HCT116 (cell line): ENCODE data around the gene JADE1.

Source experiments
- CTCF ChIP-seq, 3 experiments: fragments of 200-600 bp in 1 of 3; sonication (generic) in 1 of 3; IDR thresholded peaks in 2 of 3; conservative IDR thresholded peaks in 1 of 3; 2 replicates each; pipeline ENCODE4 v1.5.1; 2012 to 2017; ENCODE audit warnings: low read depth in 2 of 3, low read length in 2 of 3, antibody characterized with exemption in 1 of 3, borderline replicate concordance in 1 of 3, control low read depth in 1 of 3, mild to moderate bottlenecking in 1 of 3, mixed read lengths in 1 of 3, mixed run types in 1 of 3, moderate library complexity in 1 of 3; ENCODE audit not compliant: insufficient read depth in 1 of 3
- EZH2 ChIP-seq: fragments of 200-600 bp; sonication (generic); IDR thresholded peaks from 2 replicates; pipeline ENCODE4 v1.6.1; 2017; ENCODE audit warnings: antibody characterized with exemption, mixed run types
- POLR2A ChIP-seq: IDR thresholded peaks from 2 replicates; pipeline ENCODE4 v1.7.0; 2011; ENCODE audit warnings: borderline replicate concordance; ENCODE audit not compliant: insufficient read depth, insufficient read length; ENCODE audit errors: extremely low read depth
- RAD21 ChIP-seq: IDR thresholded peaks from 2 replicates; pipeline ENCODE4 v1.6.1; 2012; ENCODE audit warnings: low read depth, mild to moderate bottlenecking
- SP1 ChIP-seq: IDR thresholded peaks from 2 replicates; pipeline ENCODE4 v1.6.1; 2012; ENCODE audit warnings: low read depth
- ZNF274 ChIP-seq: fragments of 200-500 bp; sonication (Bioruptor generic); IDR thresholded peaks from 2 replicates; pipeline ENCODE4 v1.6.1; 2014; ENCODE audit warnings: mild to moderate bottlenecking, low read depth, low read length, inconsistent platforms

- TF ChIP-seq CTCF (IDR thresholded peaks at IDR 0.05 in 2 of 3, conservative IDR thresholded peaks at IDR 0.05 in 1 of 3; ENCODE audit: borderline replicate concordance in 1 of 3, insufficient read depth in 1 of 3, low read depth in 2 of 3, low read length in 2 of 3), result no peak
- TF ChIP-seq ZNF274, result no peak
- TF ChIP-seq SP1, result no peak
- TF ChIP-seq POLR2A, result no peak
- no peak for TF ChIP-seq EZH2
- TF ChIP-seq RAD21, result no peak
Observed at GRCh38 chr4:128832243-128832625, 22.7 kb downstream of the JADE1 start.
